GM12878 (cell line): Measurements from ENCODE around the gene SRSF1. TPM values are rescaled to one million over a fixed set of nuclear protein-coding genes. Genes with fewer than 3 reads are reported as not detected.
A peak's percentile ranks its signal among the peaks of the same experiment; 100 is the strongest.

Source experiments
- ATAC-seq: fragments of 200-7000 bp; cut with Tn5 transposase; 3 replicates; pipeline ENCODE4 v1.9.1; 2020; ENCODE audit warnings: mild to moderate bottlenecking, moderate library complexity
- BruUV-seq: library from RNA; stranded (reverse); fragments of 400-500 nt; replicated peaks from 2 replicates; lab custom pipeline; 2021; lab: Mats Ljungman, UMichigan
- CTCF ChIA-PET: fragments of 300-600 bp; sonication (Branson Sonifier 250); formaldehyde crosslinking; extraction: SDS; loops from one replicate; lab custom pipeline; 2021; ENCODE audit warnings: inconsistent platforms; lab: Yijun Ruan, JAX
- POLR2A ChIA-PET: fragments of 350-600 bp; formaldehyde crosslinking; extraction: SDS; loops from one replicate; lab custom pipeline; 2021; ENCODE audit warnings: inconsistent platforms; lab: Charles Lee
- RAD21 ChIA-PET: fragments of 300-600 bp; sonication (Branson Sonifier 250); formaldehyde crosslinking; loops from one replicate; lab custom pipeline; 2023; ENCODE audit warnings: antibody characterized with exemption; ENCODE audit not compliant: unreplicated experiment; lab: Charles Lee
- SMC1A ChIA-PET: fragments of 300-600 bp; sonication (Branson Sonifier 250); formaldehyde crosslinking; loops from one replicate; lab custom pipeline; 2023; ENCODE audit not compliant: unreplicated experiment, uncharacterized antibody; lab: Charles Lee
- DNase-seq: peaks from one replicate; pipeline ENCODE4 v3.0.0-alpha.2; 2011; ENCODE audit warnings: low read depth, low spot score
- FAIRE-seq: peaks from 3 replicates; lab custom pipeline; 2011; peaks lifted over from hg19 to GRCh38; lab: Jason Lieb, UNC
- H2AFZ ChIP-seq: 2 replicates; pipeline ENCODE4 v1.6.0; 2011; ENCODE audit warnings: low read depth, low read length, control low read depth; ENCODE audit not compliant: control insufficient read depth
- H3K27ac ChIP-seq: 2 replicates; pipeline ENCODE4 v1.5.1; 2011; ENCODE audit warnings: control low read depth; ENCODE audit not compliant: control insufficient read depth, insufficient read depth
- H3K27me3 ChIP-seq, 2 experiments: replicated peaks in 1 of 2; 2 replicates each; pipeline versions ENCODE4 v1.6.0 to v1.6.1; 2011; ENCODE audit warnings: low read length in 1 of 2; ENCODE audit not compliant: control insufficient read depth in 2 of 2, insufficient read depth in 2 of 2
- H3K36me3 ChIP-seq, 2 experiments: 2 replicates each; pipeline ENCODE4 v1.5.1; 2011; ENCODE audit warnings: low read length in 1 of 2; ENCODE audit not compliant: control insufficient read depth in 2 of 2, insufficient read depth in 2 of 2
- H3K4me1 ChIP-seq: 2 replicates; pipeline ENCODE4 v1.6.1; 2011; ENCODE audit warnings: mild to moderate bottlenecking, low read length, moderate library complexity, mixed read lengths; ENCODE audit not compliant: control insufficient read depth, insufficient read depth
- H3K4me2 ChIP-seq: 2 replicates; pipeline ENCODE4 v1.6.0; 2011; ENCODE audit warnings: control low read depth; ENCODE audit not compliant: control insufficient read depth, insufficient read depth
- H3K4me3 ChIP-seq: fragments of 200-600 bp; sonication (generic); 2 replicates; pipeline ENCODE4 v1.5.1; 2016
- H3K79me2 ChIP-seq: 2 replicates; pipeline ENCODE4 v1.6.0; 2011; ENCODE audit warnings: low read length; ENCODE audit not compliant: control insufficient read depth, insufficient read depth
- H3K9ac ChIP-seq: 2 replicates; pipeline ENCODE4 v1.8.0; 2011; ENCODE audit warnings: low read length, control low read depth, mixed read lengths; ENCODE audit not compliant: control insufficient read depth, insufficient read depth
- H3K9me3 ChIP-seq: replicated peaks from 3 replicates; pipeline ENCODE4 v1.5.1; 2011; ENCODE audit warnings: mild to moderate bottlenecking, low read length; ENCODE audit not compliant: control insufficient read depth, insufficient read depth
- H4K20me1 ChIP-seq: 2 replicates; pipeline ENCODE4 v1.6.0; 2011; ENCODE audit not compliant: control insufficient read depth, insufficient read depth
- BCL3 ChIP-seq: IDR thresholded peaks from 2 replicates; pipeline ENCODE4 v1.6.1; 2011; ENCODE audit warnings: borderline replicate concordance, low read depth, mild to moderate bottlenecking, moderate library complexity, low read length; ENCODE audit not compliant: insufficient read depth, poor library complexity, severe bottlenecking
- CUX1 ChIP-seq: IDR thresholded peaks from 2 replicates; pipeline ENCODE4 v1.6.1; 2012; ENCODE audit warnings: improper control_type of control experiment, low read depth, low read length; ENCODE audit not compliant: insufficient replicate concordance
- FOXM1 ChIP-seq: IDR thresholded peaks from 2 replicates; pipeline ENCODE4 v1.6.1; 2012; ENCODE audit warnings: low read depth, mild to moderate bottlenecking, inconsistent platforms, low read length, moderate library complexity
- JUND ChIP-seq: IDR thresholded peaks from 2 replicates; pipeline ENCODE4 v1.6.1; 2012; ENCODE audit warnings: low read depth, mild to moderate bottlenecking, low read length, improper control_type of control experiment, moderate library complexity
- NR2C2 ChIP-seq: IDR thresholded peaks from 2 replicates; pipeline ENCODE4 v1.6.1; 2011; ENCODE audit warnings: borderline replicate concordance, low read depth; ENCODE audit not compliant: control insufficient read depth, insufficient read length
- POLR2AphosphoS5 ChIP-seq: IDR thresholded peaks from 2 replicates; pipeline ENCODE4 v1.6.1; 2011; ENCODE audit warnings: mild to moderate bottlenecking, low read length, inconsistent platforms
- RAD51 ChIP-seq: fragments of 450-650 bp; IDR thresholded peaks from 2 replicates; pipeline ENCODE4 v1.6.1; 2016; ENCODE audit warnings: moderate library complexity, mild to moderate bottlenecking, inconsistent platforms
- SREBF2 ChIP-seq: IDR thresholded peaks from 2 replicates; pipeline ENCODE4 v1.6.1; 2012; ENCODE audit warnings: mild to moderate bottlenecking, low read length
- TAF1 ChIP-seq: IDR thresholded peaks from 2 replicates; pipeline ENCODE4 v1.6.1; 2011; ENCODE audit warnings: mild to moderate bottlenecking, low read depth, low read length, borderline replicate concordance
- TBL1XR1 ChIP-seq: IDR thresholded peaks from 2 replicates; pipeline ENCODE4 v1.6.1; 2012; ENCODE audit warnings: low read depth, low read length, improper control_type of control experiment
- YY1 ChIP-seq: IDR thresholded peaks from 2 replicates; pipeline ENCODE4 v1.6.1; 2011; ENCODE audit warnings: low read depth, mild to moderate bottlenecking, low read length
- WGBS: methylation state at CpG from one replicate; pipeline ENCODE4 v1.1.6; 2016; ENCODE audit warnings: low lambda C conversion rate; ENCODE audit not compliant: insufficient replicate concordance, insufficient coverage; ENCODE audit errors: missing lambda C conversion rate; 5-methylcytosine and 5-hydroxymethylcytosine counted together
- in situ Hi-C: fragments of 300-500 bp; cut with MboI; formaldehyde crosslinking; loops from 9 replicates; pipeline ENCODE4 v1.14.3; 2018; ENCODE audit warnings: mixed read lengths
- intact Hi-C: fragments of 100-400 bp; cut with micrococcal nuclease; formaldehyde crosslinking; loops from one replicate; pipeline ENCODE4 v1.14.2; 2022; ENCODE audit not compliant: unreplicated experiment
- polyA plus RNA-seq, 11 experiments: library from polyadenylated mRNA; depleted of rRNA in 4 of 11; unstranded in 6 of 11; stranded (reverse) in 5 of 11; fragments of >200 nt; fragmentation: Nextera tagmentation in 4 of 11; fragmentation: Illumina TruSeq in 1 of 11; extraction: Ambion mirVana in 4 of 11; extraction: Trizol in 1 of 11; gene quantifications; 1 replicate in 1 of 11; 2 replicates in 10 of 11; pipeline versions ENCODE4 v1.2.1 to v1.2.3, GENCODE V29; 2011 to 2016; ENCODE audit warnings: inconsistent platforms in 2 of 11, missing spikeins in 2 of 11, low read depth in 1 of 11
- total RNA-seq, 4 experiments: library from RNA; depleted of rRNA in 3 of 4; stranded (reverse); fragments of >200 nt in 3 of 4; fragmentation: Illumina TruSeq in 1 of 4; extraction: Trizol in 1 of 4; gene quantifications; 2 replicates each; pipeline versions ENCODE4 v1.2.1 to v1.2.3, GENCODE V29; 2013 to 2021

Gene SRSF1
- total and polyA plus RNA-seq, 10 of the 15 experiments (the other 5 are each of a cell fraction or from before 2014, with no cell fraction given) = 101 to 474 (median 404) TPM

GRCh38 chr17:58032691-58033415 lies 25.8 kb upstream of the SRSF1 start:
- TF ChIP-seq BCL3 (peak; percentile 62), POLR2AphosphoS5 (no peak), TBL1XR1 (no peak)
- no peaks in the 10 kb centered on the region for H3K9me3 ChIP-seq
- RAD21 ChIA-PET = no interaction called here
- H3K79me2 ChIP-seq = no peaks in the 10 kb centered on the region
- no TSS peak for BruUV-seq
- no peaks in the 10 kb centered on the region for H3K36me3 ChIP-seq
- no peak overlapping the region for H3K4me2 ChIP-seq
- no peak overlapping the region for H3K4me3 ChIP-seq
- in situ Hi-C loops (no loop called here), intact Hi-C loops (no loop called here)
- WGBS = 24% methylated on average over 6 of the region's 6 CpGs
- no peaks in the 10 kb centered on the region for H4K20me1 ChIP-seq
- no peak overlapping the region for H3K9ac ChIP-seq
- ATAC-seq (no peak), DNase-seq (no peak), FAIRE-seq (no peak)
- no peak overlapping the region for H3K27ac ChIP-seq
- POLR2A ChIA-PET = no interaction called here
- H3K4me1 ChIP-seq = no peaks in the 10 kb centered on the region
- SMC1A ChIA-PET = interaction anchor here (1.0 to 1.4 kb wide), 2 partner anchors 8 to 10 kb away, joined by 3 read pairs; no protein-coding TSS in a partner anchor
- 0 out of 4 replicates have a peak, but pooled peaks cover 0 to 2% of the 10 kb centered on the region in 2 experiments for H3K27me3 ChIP-seq
- CTCF ChIA-PET = no interaction called here
- H2AFZ ChIP-seq = no peak overlapping the region

- H3K36me3 ChIP-seq = no peaks in the 10 kb centered on the region
- BruUV-seq = no TSS peak
- no peak overlapping the region for H3K4me3 ChIP-seq
- in situ Hi-C loops (no loop called here), intact Hi-C loops (no loop called here)
- H3K27ac ChIP-seq = no peak overlapping the region
- ATAC-seq = no peak
- H3K27me3 ChIP-seq = no peaks in the 10 kb centered on the region; a peak in 1 of 4 replicates
- H3K79me2 ChIP-seq = no peaks in the 10 kb centered on the region
- no peaks in the 10 kb centered on the region for H3K4me1 ChIP-seq
- DNase-seq = no peak
- no peak overlapping the region for H2AFZ ChIP-seq
- H3K4me2 ChIP-seq = no peak overlapping the region
- ChIA-PET RAD21 (interaction anchor here (0.6 kb wide), 1 partner anchor 1007 kb away, joined by 3 read pairs; no protein-coding TSS in a partner anchor), POLR2A (no interaction called here), SMC1A (no interaction called here), CTCF (no interaction called here)
- FAIRE-seq = no peak
- no peaks in the 10 kb centered on the region for H3K9me3 ChIP-seq
- no peak overlapping the region for H3K9ac ChIP-seq
- H4K20me1 ChIP-seq = no peaks in the 10 kb centered on the region
- no peak for TF ChIP-seq TAF1
- TF ChIP-seq SREBF2 = no peak
- no peak for TF ChIP-seq YY1
- no peak for TF ChIP-seq NR2C2
- TF ChIP-seq FOXM1 = no peak
- no peak for TF ChIP-seq RAD51
- no peak for TF ChIP-seq CUX1
- no peak for TF ChIP-seq JUND
These were observed 21.5 kb upstream of the SRSF1 start for GRCh38 chr17:58028578-58028977.
